Measurements from ENCODE around the gene CLDN8.

CLDN8 gene

GRCh38 chr21:30216041-30216723 lies at the start of gene CLDN8:
Gene CLDN8 (minus strand): TSS chr21:30216097. CDS start chr21:30215925, 172 bp downstream.
- DNase-seq (ENCODE audit: low read depth), result no peak
- in situ Hi-C loops (cut with HindIII; ENCODE audit: low sequenced_read_pairs), result no loop called here

GRCh38 chr21:30257773-30258172 lies 41.9 kb upstream of the CLDN8 start:
- H3K4me3 ChIP-seq (ENCODE audit: low read depth, low read length), result no peak overlapping the region
- DNase-seq (ENCODE audit: low read depth), result peak; percentile 9
- TF ChIP-seq, protein P1, sequence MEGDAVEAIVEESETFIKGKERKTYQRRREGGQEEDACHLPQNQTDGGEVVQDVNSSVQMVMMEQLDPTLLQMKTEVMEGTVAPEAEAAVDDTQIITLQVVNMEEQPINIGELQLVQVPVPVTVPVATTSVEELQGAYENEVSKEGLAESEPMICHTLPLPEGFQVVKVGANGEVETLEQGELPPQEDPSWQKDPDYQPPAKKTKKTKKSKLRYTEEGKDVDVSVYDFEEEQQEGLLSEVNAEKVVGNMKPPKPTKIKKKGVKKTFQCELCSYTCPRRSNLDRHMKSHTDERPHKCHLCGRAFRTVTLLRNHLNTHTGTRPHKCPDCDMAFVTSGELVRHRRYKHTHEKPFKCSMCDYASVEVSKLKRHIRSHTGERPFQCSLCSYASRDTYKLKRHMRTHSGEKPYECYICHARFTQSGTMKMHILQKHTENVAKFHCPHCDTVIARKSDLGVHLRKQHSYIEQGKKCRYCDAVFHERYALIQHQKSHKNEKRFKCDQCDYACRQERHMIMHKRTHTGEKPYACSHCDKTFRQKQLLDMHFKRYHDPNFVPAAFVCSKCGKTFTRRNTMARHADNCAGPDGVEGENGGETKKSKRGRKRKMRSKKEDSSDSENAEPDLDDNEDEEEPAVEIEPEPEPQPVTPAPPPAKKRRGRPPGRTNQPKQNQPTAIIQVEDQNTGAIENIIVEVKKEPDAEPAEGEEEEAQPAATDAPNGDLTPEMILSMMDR (IDR thresholded peaks at IDR 0.05; ENCODE audit: low read depth, low read length, missing control alignments), result peak; percentile 28
- in situ Hi-C loops (cut with HindIII; ENCODE audit: low sequenced_read_pairs), result no loop called here

More at GRCh38 chr21:30216041-30216723, at the start of gene CLDN8:
- H3K4me3 ChIP-seq (ENCODE audit: low read depth, low read length), result no peak within 1 kb of the TSS
- TF ChIP-seq, protein P1 (IDR thresholded peaks at IDR 0.05; ENCODE audit: low read depth, low read length, missing control alignments), result no peak

DNA sequence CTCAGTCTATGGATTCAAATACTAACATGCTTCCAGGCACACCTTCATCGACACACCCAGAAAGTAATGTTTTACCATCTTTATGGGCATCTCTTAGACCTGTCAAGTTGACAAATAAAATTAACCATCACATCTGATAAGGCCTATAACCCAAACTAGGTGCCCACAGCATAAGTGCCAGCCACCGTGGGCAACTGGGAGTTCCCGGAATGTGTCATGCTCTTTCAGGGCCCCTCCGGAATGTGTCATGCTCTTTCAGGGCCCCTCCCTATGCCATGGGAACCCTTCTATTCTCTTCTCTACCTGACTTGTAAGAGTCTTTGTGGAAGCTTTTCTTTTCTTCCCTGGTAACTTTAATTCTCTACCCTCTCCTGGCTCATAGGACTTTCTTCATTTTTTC lies 40.2 kb upstream of the CLDN8 start:
- TF ChIP-seq, protein P1 (IDR thresholded peaks at IDR 0.05; ENCODE audit: low read depth, low read length, missing control alignments), result no peak

DNA sequence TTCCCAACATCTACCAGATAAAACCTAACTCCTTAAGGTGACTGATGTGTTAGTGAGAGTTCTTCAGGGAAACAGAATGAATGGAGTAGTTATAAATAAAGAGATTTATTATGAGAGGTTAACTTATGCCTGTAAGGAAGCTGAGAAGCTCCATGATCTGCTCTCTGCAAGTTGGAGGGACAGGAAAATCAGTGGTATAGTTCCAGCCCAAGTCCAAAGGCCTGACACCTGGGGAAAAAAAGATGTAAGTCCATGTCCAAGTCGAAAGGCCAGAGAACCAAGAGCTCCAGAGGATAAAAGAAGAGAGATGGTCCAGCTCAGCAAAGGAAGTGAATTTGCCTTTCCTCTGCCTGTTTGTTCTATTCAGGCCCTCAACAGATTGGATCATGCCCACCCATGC lies 39.8 kb upstream of the CLDN8 start:
- no peak for DNase-seq (ENCODE audit: low read depth)
- in situ Hi-C loops (cut with HindIII; ENCODE audit: low sequenced_read_pairs), result no loop called here
- H3K4me3 ChIP-seq (ENCODE audit: low read depth, low read length), result no peak overlapping the region
- TF ChIP-seq, protein P1 (IDR thresholded peaks at IDR 0.05; ENCODE audit: low read depth, low read length, missing control alignments), result no peak

More for the DNA sequence above, 40.2 kb upstream of the CLDN8 start:
- in situ Hi-C loops (cut with HindIII; ENCODE audit: low sequenced_read_pairs), result no loop called here
- no peak overlapping the region for H3K4me3 ChIP-seq (ENCODE audit: low read depth, low read length)
- DNase-seq (ENCODE audit: low read depth), result no peak

DNA sequence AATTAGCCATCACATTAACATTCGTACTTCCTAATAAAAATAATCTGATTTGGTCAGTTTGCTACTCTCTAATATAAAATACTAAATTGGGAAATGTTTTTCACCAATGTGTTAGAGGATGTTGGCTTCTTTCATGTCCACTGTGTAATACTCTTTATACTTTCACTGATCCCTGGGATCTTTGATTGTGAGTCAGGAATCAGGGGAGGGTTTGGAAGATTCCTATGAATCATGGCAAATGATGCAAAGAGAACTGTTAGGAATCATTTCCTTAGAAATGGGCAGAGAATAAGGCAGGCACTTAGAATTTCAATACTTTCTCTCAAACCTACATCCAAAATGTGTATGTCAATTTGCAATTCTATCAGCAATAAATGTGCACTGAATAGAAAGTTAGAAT lies 35.9 kb upstream of the CLDN8 start:
- TF ChIP-seq, protein P1 (IDR thresholded peaks at IDR 0.05; ENCODE audit: low read depth, low read length, missing control alignments), result no peak
- H3K4me3 ChIP-seq (ENCODE audit: low read depth, low read length), result no peak overlapping the region
- in situ Hi-C loops (cut with HindIII; ENCODE audit: low sequenced_read_pairs), result no loop called here
- DNase-seq (ENCODE audit: low read depth), result no peak

GRCh38 chr21:30249936-30250335 lies 34.0 kb upstream of the CLDN8 start:
- H3K4me3 ChIP-seq (ENCODE audit: low read depth, low read length), result no peak overlapping the region
- TF ChIP-seq, protein P1 (IDR thresholded peaks at IDR 0.05; ENCODE audit: low read depth, low read length, missing control alignments), result no peak
- in situ Hi-C loops (cut with HindIII; ENCODE audit: low sequenced_read_pairs), result no loop called here
- no peak for DNase-seq (ENCODE audit: low read depth)
